Left ventricle myocardium inferior (tissue), 1 donor: ENCODE results near the gene SH3PXD2A. TPM values are rescaled to one million over a fixed set of nuclear protein-coding genes. Genes with fewer than 3 reads are reported as not detected.

Experiments used
- DNase-seq: peaks from one replicate; pipeline ENCODE4 v3.0.0-alpha.2; 2020
- H3K27ac ChIP-seq: fragments of 200-600 bp; replicated peaks from 2 replicates; pipeline ENCODE4 v1.8.0; 2021
- H3K27me3 ChIP-seq: fragments of 200-600 bp; 2 replicates; pipeline ENCODE4 v1.8.0; 2021; ENCODE audit warnings: low read depth
- H3K36me3 ChIP-seq: fragments of 200-600 bp; 2 replicates; pipeline ENCODE4 v1.8.0; 2021
- H3K4me1 ChIP-seq: fragments of 200-600 bp; 2 replicates; pipeline ENCODE4 v1.8.0; 2021
- H3K4me3 ChIP-seq: fragments of 200-600 bp; 2 replicates; pipeline ENCODE4 v1.8.0; 2021; ENCODE audit warnings: mild to moderate bottlenecking, moderate library complexity
- H3K9me3 ChIP-seq: fragments of 200-600 bp; replicated peaks from 2 replicates; pipeline ENCODE4 v1.8.0; 2021
- intact Hi-C: fragments of 100-400 bp; cut with micrococcal nuclease; formaldehyde crosslinking; loops from one replicate; pipeline ENCODE4 v1.11.0; 2022
- total RNA-seq: library from RNA; stranded (reverse); fragmentation: NEBNext Ultra II Directional; extraction: Animal tissue kit (Norgen Biotek cat#: 25700); gene quantifications from one replicate; pipeline ENCODE4 v1.2.1, GENCODE V29; 2021
- TF ChIP-seq, protein P1 (sequence below): fragments of 200-600 bp; IDR thresholded peaks from 2 replicates; pipeline ENCODE4 v1.8.0; 2021; ENCODE audit warnings: antibody characterized with exemption, mild to moderate bottlenecking, borderline replicate concordance
- donor health status: DM: no; HTN: yes; CAD: no; lungs with severe emphysema.

SH3PXD2A gene
- total RNA-seq, 1 donor from 2014 or later = 34.4 TPM

DNA sequence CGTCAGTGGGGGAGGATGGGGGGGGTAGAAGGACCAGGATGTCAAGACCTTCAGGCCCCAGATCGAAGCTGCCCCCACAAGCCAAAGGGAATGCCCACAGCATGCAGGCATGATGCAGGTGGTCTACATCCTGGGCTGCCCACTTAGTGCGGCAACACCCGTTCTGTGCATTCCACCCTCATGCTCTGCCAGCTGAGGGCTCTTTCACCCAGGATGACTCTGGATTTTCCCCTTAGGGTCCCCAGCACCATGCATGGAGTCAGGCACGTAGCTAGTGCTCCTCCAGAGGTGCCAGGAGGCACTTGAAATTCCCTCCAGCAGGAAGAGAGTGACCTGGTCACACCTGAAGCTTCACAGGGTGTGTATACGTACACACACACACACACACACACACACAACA, 66.2 kb downstream of the SH3PXD2A start:
- Histone ChIP-seq H3K36me3 (no peaks in the 10 kb centered on the region), H3K27me3 (no peaks in the 10 kb centered on the region), H3K9me3 (no peaks in the 10 kb centered on the region), H3K4me1 (peaks cover 61% of the 10 kb centered on the region), H3K4me3 (no peak overlapping the region), H3K27ac (no peak overlapping the region)
- intact Hi-C loops = no loop called here
- TF ChIP-seq, protein P1, sequence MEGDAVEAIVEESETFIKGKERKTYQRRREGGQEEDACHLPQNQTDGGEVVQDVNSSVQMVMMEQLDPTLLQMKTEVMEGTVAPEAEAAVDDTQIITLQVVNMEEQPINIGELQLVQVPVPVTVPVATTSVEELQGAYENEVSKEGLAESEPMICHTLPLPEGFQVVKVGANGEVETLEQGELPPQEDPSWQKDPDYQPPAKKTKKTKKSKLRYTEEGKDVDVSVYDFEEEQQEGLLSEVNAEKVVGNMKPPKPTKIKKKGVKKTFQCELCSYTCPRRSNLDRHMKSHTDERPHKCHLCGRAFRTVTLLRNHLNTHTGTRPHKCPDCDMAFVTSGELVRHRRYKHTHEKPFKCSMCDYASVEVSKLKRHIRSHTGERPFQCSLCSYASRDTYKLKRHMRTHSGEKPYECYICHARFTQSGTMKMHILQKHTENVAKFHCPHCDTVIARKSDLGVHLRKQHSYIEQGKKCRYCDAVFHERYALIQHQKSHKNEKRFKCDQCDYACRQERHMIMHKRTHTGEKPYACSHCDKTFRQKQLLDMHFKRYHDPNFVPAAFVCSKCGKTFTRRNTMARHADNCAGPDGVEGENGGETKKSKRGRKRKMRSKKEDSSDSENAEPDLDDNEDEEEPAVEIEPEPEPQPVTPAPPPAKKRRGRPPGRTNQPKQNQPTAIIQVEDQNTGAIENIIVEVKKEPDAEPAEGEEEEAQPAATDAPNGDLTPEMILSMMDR = no peak
- DNase-seq = peak; percentile 4

DNA sequence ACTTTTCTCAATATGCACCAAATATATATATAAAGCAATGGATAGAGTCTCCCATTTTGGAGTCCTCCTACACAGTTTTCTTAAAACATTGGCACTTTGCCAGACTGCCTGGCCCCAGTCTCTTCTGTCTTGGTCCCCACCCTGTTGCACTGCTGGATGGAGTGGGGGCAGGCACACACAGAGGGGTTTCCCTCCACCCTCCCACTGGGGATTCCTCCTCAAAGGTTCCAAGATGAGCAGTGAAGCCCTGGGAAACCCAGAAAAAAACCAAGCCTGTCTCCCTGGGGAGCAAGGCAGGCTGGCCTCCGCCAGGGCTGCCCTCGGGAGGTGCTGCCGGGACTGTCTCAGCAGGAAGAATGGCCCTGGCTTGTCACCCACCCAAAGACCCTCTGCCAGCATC, 68.0 kb downstream of the SH3PXD2A start:
- no peaks in the 10 kb centered on the region for H3K27me3 ChIP-seq
- H3K36me3 ChIP-seq = no peaks in the 10 kb centered on the region
- DNase-seq = no peak
- no peaks in the 10 kb centered on the region for H3K9me3 ChIP-seq
- intact Hi-C loops = no loop called here
- TF ChIP-seq, protein P1 = no peak
- H3K4me3 ChIP-seq = no peak overlapping the region
- H3K4me1 ChIP-seq = peaks cover 59% of the 10 kb centered on the region
- no peak overlapping the region for H3K27ac ChIP-seq

DNA sequence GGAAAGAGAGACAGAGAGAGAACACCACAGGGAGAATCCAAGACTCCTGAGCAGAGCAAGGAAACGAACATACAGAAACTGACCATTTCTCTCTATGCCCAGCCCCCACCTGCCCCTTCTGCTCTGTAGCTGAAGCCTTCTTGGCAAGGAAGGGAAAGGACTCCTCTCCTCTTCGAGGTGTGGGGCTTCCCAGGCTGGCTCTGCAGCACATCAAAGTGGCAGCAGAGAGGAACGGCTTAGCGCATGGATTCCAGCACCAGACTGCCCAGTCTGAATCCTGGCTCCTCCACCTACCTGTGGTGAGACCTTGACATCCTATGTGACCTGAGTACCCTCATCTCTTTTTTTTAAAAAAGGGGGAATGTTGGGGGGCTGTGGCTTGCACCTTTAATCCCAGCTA, 69.4 kb downstream of the SH3PXD2A start:
- peaks cover 57% of the 10 kb centered on the region for H3K4me1 ChIP-seq
- no peak for DNase-seq
- H3K4me3 ChIP-seq = no peak overlapping the region
- no peaks in the 10 kb centered on the region for H3K27me3 ChIP-seq
- no peak overlapping the region for H3K27ac ChIP-seq
- TF ChIP-seq, protein P1 = no peak
- no peaks in the 10 kb centered on the region for H3K9me3 ChIP-seq
- intact Hi-C loops = no loop called here
- H3K36me3 ChIP-seq = no peaks in the 10 kb centered on the region

DNA sequence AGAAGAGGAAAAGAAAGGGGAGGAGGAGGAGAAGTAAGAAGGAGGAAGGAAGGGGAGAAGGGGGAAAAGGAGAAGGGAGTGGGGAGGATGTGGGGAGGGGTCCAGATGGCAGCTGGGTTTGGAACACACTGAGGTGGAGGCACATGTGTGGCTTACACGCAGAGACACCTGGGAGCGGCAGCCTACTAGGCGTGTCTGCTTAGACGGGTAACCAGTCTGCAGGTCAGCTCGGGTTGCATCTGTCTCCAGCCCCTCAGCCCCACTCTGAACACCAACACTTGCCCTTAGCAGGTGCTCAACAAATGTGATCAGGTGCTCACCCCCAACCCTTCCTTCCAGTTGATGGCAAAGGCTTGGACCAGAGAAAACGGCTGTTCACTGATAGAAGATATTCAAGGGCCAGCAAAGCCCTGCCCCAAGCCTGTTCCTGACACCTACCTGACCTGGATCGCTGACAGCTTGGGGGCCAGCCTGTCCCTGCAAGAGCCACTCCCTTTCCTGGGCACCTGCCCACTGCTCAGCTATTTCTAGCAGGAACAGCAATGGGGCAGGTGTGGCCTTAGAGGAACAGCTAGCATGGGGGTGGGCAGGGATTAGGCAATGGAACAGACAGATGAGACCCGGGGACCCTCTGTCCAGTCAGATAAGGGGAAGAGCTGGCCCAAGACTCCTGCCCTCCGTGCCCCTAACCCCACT, 70.5 kb downstream of the SH3PXD2A start:
- H3K4me1 ChIP-seq = peaks cover 67% of the 10 kb centered on the region
- intact Hi-C loops = no loop called here
- TF ChIP-seq, protein P1 = no peak

DNA sequence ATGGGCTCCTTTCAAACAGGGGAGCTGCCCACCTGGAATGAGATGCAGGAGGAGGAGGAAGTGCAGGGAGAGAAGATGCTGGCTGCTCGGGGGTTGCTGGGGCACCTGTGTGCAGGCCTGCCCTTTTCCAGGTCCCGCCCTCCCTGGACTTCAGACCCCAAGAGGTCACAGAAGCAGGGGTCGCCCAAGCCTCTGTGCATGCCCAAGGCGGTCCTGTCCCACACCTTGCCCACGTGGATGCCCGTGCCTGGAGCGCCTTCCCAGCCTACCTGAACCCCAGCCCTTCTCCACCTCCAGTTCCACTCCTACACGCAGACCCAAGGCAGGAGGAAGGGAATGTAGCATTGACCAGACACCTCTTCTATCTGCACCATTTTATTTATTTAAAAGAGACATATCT, 71.3 kb downstream of the SH3PXD2A start:
- Histone ChIP-seq H3K36me3 (no peaks in the 10 kb centered on the region), H3K4me3 (no peak overlapping the region), H3K9me3 (no peaks in the 10 kb centered on the region), H3K4me1 (peaks cover 69% of the 10 kb centered on the region), H3K27ac (no peak overlapping the region), H3K27me3 (no peaks in the 10 kb centered on the region)
- TF ChIP-seq, protein P1 = no peak
- DNase-seq = no peak
- intact Hi-C loops = no loop called here

More for the DNA sequence above, 70.5 kb downstream of the SH3PXD2A start:
- no peaks in the 10 kb centered on the region for H3K27me3 ChIP-seq
- no peak for DNase-seq
- no peaks in the 10 kb centered on the region for H3K9me3 ChIP-seq
- no peak overlapping the region for H3K27ac ChIP-seq
- no peaks in the 10 kb centered on the region for H3K36me3 ChIP-seq
- H3K4me3 ChIP-seq = no peak overlapping the region
